Gastrocnemius medialis (tissue), 4 donors: Measurements from ENCODE around the gene EVC. TPM values are rescaled to one million over a fixed set of nuclear protein-coding genes. Genes with fewer than 3 reads are reported as not detected.

Experiments
- ATAC-seq, 2 donors: fragments of 150-250 bp; one replicate each; pipeline ENCODE4 v1.9.1; 2016
- DNase-seq, 2 donors: peaks; one replicate each; pipeline ENCODE4 v3.0.0-alpha.2; 2019
- H3K27ac ChIP-seq, 4 donors: fragments of 200-600 bp; sonication (generic); 1 replicate in 1 of 4; 2 replicates in 3 of 4; pipeline ENCODE4 v1.5.1; 2016 to 2018; ENCODE audit warnings: mild to moderate bottlenecking in 2 of 4, moderate library complexity in 1 of 4
- H3K27me3 ChIP-seq, 3 donors: fragments of 200-600 bp; sonication (generic) in 2 of 3; 1 replicate in 1 of 3; 2 replicates in 2 of 3; pipeline versions ENCODE4 v1.5.1 to v1.6.0; 2016 to 2019; ENCODE audit warnings: mild to moderate bottlenecking in 1 of 3, moderate library complexity in 1 of 3
- H3K36me3 ChIP-seq, 2 donors: fragments of 200-600 bp; sonication (generic) in 1 of 2; one replicate each; pipeline ENCODE4 v1.5.1; 2017 to 2018
- H3K4me1 ChIP-seq, 2 donors: fragments of 200-600 bp; sonication (generic) in 1 of 2; one replicate each; pipeline ENCODE4 v1.5.1; 2016 to 2017; ENCODE audit warnings: mild to moderate bottlenecking in 2 of 2
- H3K4me3 ChIP-seq, 4 donors: fragments of 200-600 bp; sonication (generic) in 3 of 4; 1 replicate in 1 of 4; 2 replicates in 3 of 4; pipeline ENCODE4 v1.5.1; 2016 to 2019; ENCODE audit warnings: mild to moderate bottlenecking in 2 of 4
- H3K9me3 ChIP-seq, 3 donors: fragments of 200-600 bp; sonication (generic) in 2 of 3; 1 replicate in 1 of 3; 2 replicates in 2 of 3; pipeline ENCODE4 v1.5.1; 2016 to 2019
- CTCF ChIP-seq, 5 experiments: fragments of 450-650 bp in 3 of 5; fragments of 200-600 bp in 2 of 5; sonication (generic) in 2 of 5; IDR thresholded peaks in 4 of 5; conservative IDR thresholded peaks in 1 of 5; 1 replicate in 4 of 5; 2 replicates in 1 of 5; pipeline ENCODE4 v1.5.1; 2016 to 2019; ENCODE audit warnings: antibody characterized with exemption in 5 of 5, mild to moderate bottlenecking in 3 of 5, moderate library complexity in 3 of 5
- POLR2A ChIP-seq, 2 donors: fragments of 450-650 bp; IDR thresholded peaks; one replicate each; pipeline ENCODE4 v1.6.1; 2017; ENCODE audit warnings: antibody characterized with exemption in 2 of 2, mild to moderate bottlenecking in 2 of 2, moderate library complexity in 2 of 2
- in situ Hi-C, 4 donors: fragments of 200-750 bp; cut with MboI; loops; one replicate each; pipeline versions ENCODE4 v1.15.0 to v1.8.0; 2017; ENCODE audit warnings: low sequenced_read_pairs in 4 of 4
- intact Hi-C: fragments of 100-400 bp; cut with DNase I; formaldehyde crosslinking; loops from one replicate; pipeline ENCODE4 v1.15.1; 2023; ENCODE audit warnings: low total_unique reads
- total RNA-seq, 4 donors: library from RNA; depleted of rRNA; stranded (reverse); fragments of >200 nt; gene quantifications; one replicate each; pipeline versions ENCODE4 v1.1.0 to v1.2.3, GENCODE V29; 2016

Gene EVC
- total RNA-seq, 4 donors from 2014 or later: 1.5 to 9.8 (median 2.0) TPM

- ATAC-seq: no peak
- TF ChIP-seq POLR2A (IDR thresholded peaks at IDR 0.05) (no peak), CTCF (IDR thresholded peaks at IDR 0.05 in 4 of 5, conservative IDR thresholded peaks at IDR 0.05 in 1 of 5) (no peak)
- no peak overlapping the region for H3K27ac ChIP-seq
- H3K9me3 ChIP-seq: no peaks in the 10 kb centered on the region
- no peak overlapping the region for H3K4me3 ChIP-seq
- DNase-seq: no peak
- peaks cover 0 to under 1% (median 0%) of the 10 kb centered on the region in 3 donors for H3K27me3 ChIP-seq
- no peaks in the 10 kb centered on the region for H3K36me3 ChIP-seq
- in situ Hi-C loops: no loop called here
- intact Hi-C loops: no loop called here
- H3K4me1 ChIP-seq: no peaks in the 10 kb centered on the region
Measured at GRCh38 chr4:5717449-5718158, 6.6 kb downstream of the EVC start.

GRCh38 chr4:5718411-5718810 lies 7.4 kb downstream of the EVC start:
- ATAC-seq (no peak), DNase-seq (no peak)
- intact Hi-C loops (no loop called here), in situ Hi-C loops (no loop called here)
- Histone ChIP-seq H3K27ac (no peak overlapping the region), H3K4me3 (no peak overlapping the region), H3K27me3 (no peaks in the 10 kb centered on the region), H3K9me3 (no peaks in the 10 kb centered on the region), H3K4me1 (no peaks in the 10 kb centered on the region), H3K36me3 (no peaks in the 10 kb centered on the region)
- TF ChIP-seq POLR2A (IDR thresholded peaks at IDR 0.05): no peak
- TF ChIP-seq CTCF (IDR thresholded peaks at IDR 0.05 in 4 of 5, conservative IDR thresholded peaks at IDR 0.05 in 1 of 5): no peak

GRCh38 chr4:5719350-5720055 lies 8.5 kb downstream of the EVC start:
- Histone ChIP-seq H3K36me3 (no peaks in the 10 kb centered on the region), H3K9me3 (no peaks in the 10 kb centered on the region), H3K4me3 (no peak overlapping the region), H3K27ac (no peak overlapping the region), H3K4me1 (no peaks in the 10 kb centered on the region), H3K27me3 (no peaks in the 10 kb centered on the region)
- in situ Hi-C loops (no loop called here), intact Hi-C loops (no loop called here)
- DNase-seq (no peak), ATAC-seq (no peak)
- TF ChIP-seq POLR2A (IDR thresholded peaks at IDR 0.05): no peak
- TF ChIP-seq CTCF (IDR thresholded peaks at IDR 0.05 in 4 of 5, conservative IDR thresholded peaks at IDR 0.05 in 1 of 5): no peak

- in situ Hi-C loops: no loop called here
- intact Hi-C loops: no loop called here
- Histone ChIP-seq H3K27ac (no peak overlapping the region), H3K36me3 (no peaks in the 10 kb centered on the region), H3K4me1 (no peaks in the 10 kb centered on the region), H3K4me3 (no peak overlapping the region), H3K27me3 (no peaks in the 10 kb centered on the region), H3K9me3 (no peaks in the 10 kb centered on the region)
- TF ChIP-seq CTCF (IDR thresholded peaks at IDR 0.05 in 4 of 5, conservative IDR thresholded peaks at IDR 0.05 in 1 of 5): no peak
- TF ChIP-seq POLR2A (IDR thresholded peaks at IDR 0.05): no peak
- ATAC-seq (no peak), DNase-seq (no peak)
Measured at GRCh38 chr4:5720157-5720850, 9.3 kb downstream of the EVC start.
